WERI-Rb-1 (cell line): ENCODE measurements around the gene LRP1B.
A peak's percentile ranks its signal among the peaks of the same experiment; 100 is the strongest.

ENCODE experiments used
- DNase-seq: peaks from one replicate; pipeline ENCODE4 v3.0.0-alpha.2; 2020
- H3K27ac ChIP-seq: fragments of 250-450 bp; sonication (Bioruptor Pico); 2 replicates; pipeline ENCODE4 v1.5.1; 2020; ENCODE audit warnings: mild to moderate bottlenecking, moderate library complexity
- H3K27me3 ChIP-seq: fragments of 250-450 bp; sonication (Bioruptor Pico); 2 replicates; pipeline ENCODE4 v1.5.1; 2021; ENCODE audit warnings: mild to moderate bottlenecking, low read depth, moderate library complexity; ENCODE audit not compliant: insufficient read depth, severe bottlenecking
- H3K36me3 ChIP-seq: fragments of 250-450 bp; sonication (Bioruptor Pico); 2 replicates; pipeline ENCODE4 v1.5.1; 2020; ENCODE audit warnings: mild to moderate bottlenecking, moderate library complexity
- H3K4me3 ChIP-seq: 2 replicates; pipeline ENCODE4 v1.5.1; 2011; ENCODE audit warnings: low read depth, mild to moderate bottlenecking, control low read depth, low read length
- H3K9me3 ChIP-seq: fragments of 250-450 bp; sonication (Bioruptor Pico); 2 replicates; pipeline ENCODE4 v1.5.1; 2021; ENCODE audit warnings: mild to moderate bottlenecking, moderate library complexity; ENCODE audit not compliant: severe bottlenecking
- CTCF ChIP-seq: IDR thresholded peaks from 2 replicates; pipeline ENCODE4 v1.5.1; 2011; ENCODE audit warnings: low read depth, mild to moderate bottlenecking, control low read depth, inconsistent platforms, low read length

LRP1B gene

GRCh38 chr2:141555876-141556470, 574.8 kb downstream of the LRP1B start:
- Histone ChIP-seq H3K9me3 (no peaks in the 10 kb centered on the region), H3K27ac (no peak overlapping the region), H3K36me3 (no peaks in the 10 kb centered on the region), H3K4me3 (no peak overlapping the region), H3K27me3 (no peaks in the 10 kb centered on the region)
- no peak for DNase-seq
- TF ChIP-seq CTCF, result no peak

- peak; percentile 34 for DNase-seq
- H3K4me3 ChIP-seq, result no peak overlapping the region
- H3K9me3 ChIP-seq, result no peaks in the 10 kb centered on the region
- TF ChIP-seq CTCF, result peak; percentile 64
- H3K27ac ChIP-seq, result no peak overlapping the region
- no peaks in the 10 kb centered on the region for H3K27me3 ChIP-seq
- H3K36me3 ChIP-seq, result no peaks in the 10 kb centered on the region
Measured at GRCh38 chr2:141554810-141555209, 576.0 kb downstream of the LRP1B start.

- no peak for TF ChIP-seq CTCF
- no peaks in the 10 kb centered on the region for H3K36me3 ChIP-seq
- H3K4me3 ChIP-seq, result no peak overlapping the region
- H3K27ac ChIP-seq, result no peak overlapping the region
- no peaks in the 10 kb centered on the region for H3K27me3 ChIP-seq
- no peaks in the 10 kb centered on the region for H3K9me3 ChIP-seq
- no peak for DNase-seq
Measured at GRCh38 chr2:141534666-141535362, 596.0 kb downstream of the LRP1B start.

- no peak for DNase-seq
- no peak overlapping the region for H3K27ac ChIP-seq
- no peaks in the 10 kb centered on the region for H3K36me3 ChIP-seq
- no peak for TF ChIP-seq CTCF
- no peaks in the 10 kb centered on the region for H3K27me3 ChIP-seq
- H3K4me3 ChIP-seq, result no peak overlapping the region
- no peaks in the 10 kb centered on the region for H3K9me3 ChIP-seq
Measured at GRCh38 chr2:141529659-141530058, 601.2 kb downstream of the LRP1B start.

GRCh38 chr2:141528990-141529389, 601.8 kb downstream of the LRP1B start:
- no peak overlapping the region for H3K27ac ChIP-seq
- no peak overlapping the region for H3K4me3 ChIP-seq
- no peak for DNase-seq
- no peaks in the 10 kb centered on the region for H3K36me3 ChIP-seq
- no peaks in the 10 kb centered on the region for H3K27me3 ChIP-seq
- no peak for TF ChIP-seq CTCF
- H3K9me3 ChIP-seq, result no peaks in the 10 kb centered on the region
